Activated CD4-positive, alpha-beta T cell treated with anti-CD3 and anti-CD28 coated beads, Interleukin-2, amount 10 ng/mL, durations not matched to agents 24 days and 14 days (primary cell): ENCODE measurements around the gene FLT1. TPM values are rescaled to one million over a fixed set of nuclear protein-coding genes. Genes with fewer than 3 reads are reported as not detected.

ENCODE experiments used
- DNase-seq: peaks from one replicate; pipeline ENCODE4 v3.0.0; 2022
- H3K27ac Mint-ChIP-seq: one replicate; pipeline ENCODE4 v1.8.0; 2022; ENCODE audit warnings: mild to moderate bottlenecking, mixed read lengths
- H3K27me3 Mint-ChIP-seq: one replicate; pipeline ENCODE4 v1.8.0; 2022; ENCODE audit warnings: mixed read lengths
- H3K36me3 Mint-ChIP-seq: one replicate; pipeline ENCODE4 v1.8.0; 2022; ENCODE audit warnings: low read depth, mild to moderate bottlenecking, mixed read lengths
- H3K4me1 Mint-ChIP-seq: one replicate; pipeline ENCODE4 v1.8.0; 2021; ENCODE audit warnings: mixed read lengths
- H3K4me3 Mint-ChIP-seq: one replicate; pipeline ENCODE4 v1.8.0; 2022; ENCODE audit warnings: mild to moderate bottlenecking, moderate library complexity, mixed read lengths
- H3K9me3 Mint-ChIP-seq: one replicate; pipeline ENCODE4 v1.8.0; 2021; ENCODE audit warnings: mixed read lengths
- intact Hi-C: fragments of 100-400 bp; cut with micrococcal nuclease; formaldehyde crosslinking; loops from one replicate; pipeline ENCODE4 v1.15.1; 2023
- total RNA-seq: library from RNA; stranded (reverse); gene quantifications from 2 replicates; pipeline ENCODE4 v1.2.3, GENCODE V29; 2022

The FLT1 gene
- total RNA-seq, 1 donor from 2014 or later, result 46.7 TPM

DNA sequence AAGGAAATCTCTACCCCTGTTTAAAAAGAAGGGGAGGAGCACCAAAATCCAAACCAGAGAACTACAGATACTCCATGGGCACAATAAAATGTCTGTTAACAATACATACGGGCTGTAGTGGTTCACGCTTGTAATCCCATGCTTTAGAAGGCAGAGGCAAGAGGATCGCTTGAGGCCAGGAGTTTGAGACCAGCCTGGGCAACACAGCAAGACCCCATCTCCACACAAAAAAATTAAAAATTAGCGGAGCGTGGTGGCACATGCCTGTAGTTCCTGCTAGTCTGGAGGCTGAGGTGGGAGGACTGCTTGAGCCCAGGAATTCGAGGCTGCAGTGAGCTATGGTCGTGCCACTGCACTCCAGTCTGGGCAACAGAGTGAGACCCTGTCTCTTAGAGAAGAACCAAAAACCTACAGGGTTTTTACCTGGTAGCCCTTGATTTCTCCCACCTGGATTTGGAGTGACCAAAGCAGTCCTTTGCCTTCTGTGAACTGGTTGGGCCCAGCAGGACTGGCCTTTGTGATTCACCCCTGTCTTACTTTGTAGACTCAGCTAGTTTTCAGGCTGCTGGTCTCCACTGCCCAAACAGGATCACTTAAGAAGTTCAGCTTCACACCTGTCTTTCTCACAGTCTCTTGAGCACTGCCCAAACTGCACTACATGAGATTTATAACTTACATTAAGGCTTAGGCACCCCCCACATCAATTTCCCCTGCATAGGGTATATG is 38.7 kb upstream of the FLT1 start:
- Mint-ChIP-seq H3K4me3 (peak overlapping the region; percentile 70), H3K4me1 (peaks cover 8% of the 10 kb centered on the region), H3K27me3 (peaks cover 22% of the 10 kb centered on the region), H3K36me3 (no peaks in the 10 kb centered on the region), H3K9me3 (peaks cover 4% of the 10 kb centered on the region), H3K27ac (no peak overlapping the region)
- DNase-seq, result no peak
- intact Hi-C loops, result no loop called here

DNA sequence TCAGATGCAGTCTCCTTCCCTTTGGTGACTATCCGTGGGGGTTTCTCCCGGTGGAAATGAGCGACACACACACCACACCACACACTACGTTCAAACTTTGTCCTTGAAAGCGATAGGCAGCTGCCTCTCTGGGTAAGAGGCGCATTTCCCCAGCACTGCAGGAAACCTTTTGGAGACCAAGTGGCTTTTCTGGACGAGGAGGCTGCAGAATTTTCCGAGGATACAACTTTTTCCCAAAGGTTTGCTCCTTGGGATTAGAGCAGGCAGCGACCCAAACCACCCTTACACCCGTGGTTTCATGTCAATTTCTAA is 38.2 kb upstream of the FLT1 start:
- Mint-ChIP-seq H3K4me3 (peak overlapping the region; percentile 70), H3K27me3 (peaks cover 25% of the 10 kb centered on the region), H3K36me3 (no peaks in the 10 kb centered on the region), H3K4me1 (peaks cover 8% of the 10 kb centered on the region), H3K9me3 (peaks cover 4% of the 10 kb centered on the region), H3K27ac (peak overlapping the region; percentile 48)
- intact Hi-C loops, result no loop called here
- DNase-seq, result no peak

DNA sequence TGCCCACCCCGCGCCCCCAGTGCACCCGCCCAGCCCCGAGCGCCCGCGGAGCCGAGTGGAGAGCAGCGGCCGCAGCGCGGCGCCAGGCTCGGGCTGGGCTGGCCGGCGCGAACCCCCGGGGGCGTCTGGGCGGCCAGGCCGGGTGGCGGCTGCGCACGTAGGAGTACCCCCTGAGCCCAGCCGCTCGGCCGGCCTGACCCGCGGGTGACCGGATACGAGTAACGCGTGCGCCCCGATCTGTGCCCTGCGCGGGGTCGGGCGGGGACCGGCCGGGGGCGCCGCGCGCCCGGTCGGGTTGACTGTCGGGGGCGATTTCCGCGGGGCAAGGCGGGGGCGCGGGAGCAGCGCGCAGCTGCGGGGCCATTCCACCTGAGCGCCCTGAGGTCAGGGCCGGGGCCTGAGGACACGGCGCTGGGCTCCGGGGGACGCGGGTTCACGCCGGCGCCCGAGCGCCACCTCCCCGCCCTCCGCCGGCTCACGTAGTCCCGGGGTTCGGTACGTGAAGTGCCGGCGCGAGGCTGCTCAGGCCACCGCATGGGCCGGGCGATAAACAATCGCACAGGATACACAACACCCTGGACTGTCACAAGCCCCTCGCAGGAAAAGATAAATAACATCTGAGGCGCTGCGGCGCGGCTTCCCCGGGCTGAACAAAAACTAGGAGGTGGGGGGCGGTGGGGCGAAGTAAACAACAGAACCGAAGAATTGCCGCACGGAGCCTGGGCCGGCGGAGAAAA is 37.6 kb upstream of the FLT1 start:
- H3K27ac Mint-ChIP-seq, result peak overlapping the region; percentile 48
- no peaks in the 10 kb centered on the region for H3K36me3 Mint-ChIP-seq
- peaks cover 30% of the 10 kb centered on the region for H3K27me3 Mint-ChIP-seq
- H3K9me3 Mint-ChIP-seq, result peaks cover 4% of the 10 kb centered on the region
- peaks cover 8% of the 10 kb centered on the region for H3K4me1 Mint-ChIP-seq
- H3K4me3 Mint-ChIP-seq, result peak overlapping the region; percentile 70
- peak; percentile 63 for DNase-seq
- intact Hi-C loops, result no loop called here

DNA sequence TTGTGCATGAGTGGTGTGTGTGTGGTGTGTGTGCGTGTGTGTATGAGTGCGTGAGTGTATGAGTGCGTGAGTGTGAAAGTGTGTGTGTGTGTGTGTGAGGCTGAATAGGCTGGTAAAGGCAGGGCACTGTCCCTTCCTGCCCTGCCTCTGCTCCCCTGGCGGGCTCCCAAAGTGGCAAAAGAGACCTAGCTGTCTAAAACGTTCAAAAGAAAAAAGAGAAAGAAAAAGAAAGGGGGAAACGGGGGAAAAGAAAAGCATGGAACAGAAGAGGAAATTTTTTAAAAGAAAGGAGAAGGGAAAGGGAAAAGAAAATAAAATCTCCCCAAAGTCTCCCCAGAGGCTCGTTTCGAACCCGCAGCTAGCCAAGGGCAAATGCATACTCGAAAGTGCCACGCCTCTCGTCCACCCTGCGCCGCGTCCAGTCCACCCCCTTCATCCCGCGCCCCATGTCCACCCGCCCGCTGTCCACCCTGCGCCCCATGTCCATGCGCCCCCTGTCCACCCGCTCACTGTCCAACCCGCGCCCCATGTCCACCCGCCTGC is 37.0 kb upstream of the FLT1 start:
- H3K4me1 Mint-ChIP-seq, result peaks cover 8% of the 10 kb centered on the region
- H3K27me3 Mint-ChIP-seq, result peaks cover 31% of the 10 kb centered on the region
- no peak overlapping the region for H3K4me3 Mint-ChIP-seq
- no peak overlapping the region for H3K27ac Mint-ChIP-seq
- intact Hi-C loops, result no loop called here
- DNase-seq, result no peak
- H3K9me3 Mint-ChIP-seq, result peaks cover under 1% of the 10 kb centered on the region
- H3K36me3 Mint-ChIP-seq, result no peaks in the 10 kb centered on the region

DNA sequence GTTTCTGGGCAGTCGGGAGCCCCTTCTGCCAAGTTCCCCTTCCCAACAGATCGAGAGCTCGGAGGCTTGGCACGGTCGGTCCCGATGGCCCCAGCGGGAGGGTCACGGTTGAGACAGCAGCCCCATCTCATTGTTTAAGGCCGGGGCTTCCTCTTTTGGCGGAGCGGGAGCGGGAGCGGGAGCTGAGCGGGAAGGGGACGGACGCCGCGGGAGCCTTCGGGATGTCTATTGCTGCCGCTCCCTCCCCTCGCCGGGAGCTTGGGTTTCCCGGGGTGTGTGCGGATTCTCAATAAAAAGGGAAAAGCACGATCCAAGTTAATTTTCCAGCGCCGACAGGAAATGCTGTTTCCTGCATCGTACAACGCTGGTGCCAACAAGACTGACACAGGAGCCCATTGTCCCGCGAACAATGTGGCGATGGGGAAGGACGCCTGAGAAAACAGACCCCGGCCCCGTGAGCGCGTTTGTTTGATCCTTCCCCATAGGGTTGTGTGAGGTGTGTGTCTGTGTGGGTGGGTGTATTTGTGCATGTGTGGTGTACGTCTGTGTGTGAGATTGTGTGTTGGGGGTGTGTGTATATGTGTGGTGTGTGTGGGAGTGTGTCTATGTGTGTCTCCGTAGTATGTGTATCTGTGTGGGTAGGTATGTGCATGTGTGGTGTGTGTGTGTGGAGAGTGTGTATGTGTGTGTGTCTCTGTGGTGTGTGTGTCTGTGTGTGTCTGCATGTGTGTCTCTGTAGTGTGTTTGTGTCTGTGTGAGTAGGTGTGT is 36.3 kb upstream of the FLT1 start:
- Mint-ChIP-seq H3K36me3 (no peaks in the 10 kb centered on the region), H3K9me3 (no peaks in the 10 kb centered on the region), H3K4me1 (peaks cover 8% of the 10 kb centered on the region), H3K27ac (no peak overlapping the region), H3K27me3 (peaks cover 31% of the 10 kb centered on the region), H3K4me3 (no peak overlapping the region)
- no peak for DNase-seq
- intact Hi-C loops, result no loop called here

DNA sequence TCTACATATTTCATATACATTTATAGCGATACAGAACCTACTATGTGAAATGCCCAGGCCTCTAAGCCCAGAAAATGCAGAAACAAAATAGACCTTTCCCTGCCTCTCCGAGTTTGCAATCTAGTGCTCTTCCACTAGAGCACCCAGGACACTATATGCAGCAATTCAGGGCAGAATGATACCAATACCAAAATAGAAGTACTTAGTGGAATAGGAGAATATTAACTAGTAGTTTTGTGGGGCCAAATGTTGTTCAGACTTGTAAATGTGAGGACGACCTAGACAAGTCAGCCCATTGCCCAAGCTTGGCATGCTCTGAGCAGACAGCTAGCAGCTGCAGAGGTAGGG is 35.8 kb upstream of the FLT1 start:
- H3K9me3 Mint-ChIP-seq, result no peaks in the 10 kb centered on the region
- intact Hi-C loops, result no loop called here
- no peak overlapping the region for H3K4me3 Mint-ChIP-seq
- peaks cover 31% of the 10 kb centered on the region for H3K27me3 Mint-ChIP-seq
- no peak for DNase-seq
- H3K36me3 Mint-ChIP-seq, result no peaks in the 10 kb centered on the region
- H3K27ac Mint-ChIP-seq, result no peak overlapping the region
- peaks cover 9% of the 10 kb centered on the region for H3K4me1 Mint-ChIP-seq

DNA sequence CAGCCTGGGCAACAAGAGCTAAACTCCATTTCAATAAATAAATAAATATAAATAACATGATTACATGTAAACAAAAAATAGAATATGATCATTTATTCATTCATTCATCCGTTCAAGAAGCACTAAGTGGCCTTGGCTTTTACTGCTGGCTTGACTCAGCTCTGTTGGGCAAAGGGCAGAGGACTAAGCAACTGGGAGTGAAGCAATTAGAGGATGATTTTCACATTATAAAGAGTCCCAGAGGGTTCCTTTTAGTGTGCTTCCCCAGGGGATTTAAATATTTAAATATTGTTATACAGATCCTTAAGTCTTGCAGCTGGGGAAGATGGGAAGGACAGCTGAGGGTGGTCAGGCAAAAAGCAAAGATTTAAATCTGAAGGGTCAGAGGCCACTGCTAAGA is 34.9 kb upstream of the FLT1 start:
- intact Hi-C loops, result no loop called here
- Mint-ChIP-seq H3K4me1 (peaks cover 13% of the 10 kb centered on the region), H3K27ac (no peak overlapping the region), H3K36me3 (no peaks in the 10 kb centered on the region), H3K9me3 (no peaks in the 10 kb centered on the region), H3K4me3 (no peak overlapping the region), H3K27me3 (peaks cover 31% of the 10 kb centered on the region)
- no peak for DNase-seq

DNA sequence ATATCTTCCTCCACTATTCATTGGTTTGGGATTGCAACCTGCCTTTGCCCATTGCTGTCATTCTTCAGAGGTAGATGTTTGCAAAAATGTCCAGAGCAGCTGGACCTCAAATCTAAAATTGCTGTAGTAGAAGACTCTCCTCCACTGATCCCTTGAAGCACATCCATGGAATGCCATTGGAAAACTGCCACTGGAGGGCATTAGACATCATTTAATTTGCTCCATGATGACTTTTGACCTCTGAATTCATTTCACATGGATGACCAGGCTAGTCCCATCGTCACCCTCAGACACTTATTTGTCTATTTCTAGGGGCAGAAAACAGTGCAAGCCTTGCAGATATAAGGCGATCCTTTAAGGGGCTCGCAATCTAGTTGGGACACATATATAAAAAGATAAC is 33.9 kb upstream of the FLT1 start:
- Mint-ChIP-seq H3K27me3 (peaks cover 26% of the 10 kb centered on the region), H3K9me3 (no peaks in the 10 kb centered on the region), H3K27ac (no peak overlapping the region), H3K4me1 (peaks cover 13% of the 10 kb centered on the region), H3K36me3 (no peaks in the 10 kb centered on the region), H3K4me3 (no peak overlapping the region)
- DNase-seq, result no peak
- intact Hi-C loops, result no loop called here

DNA sequence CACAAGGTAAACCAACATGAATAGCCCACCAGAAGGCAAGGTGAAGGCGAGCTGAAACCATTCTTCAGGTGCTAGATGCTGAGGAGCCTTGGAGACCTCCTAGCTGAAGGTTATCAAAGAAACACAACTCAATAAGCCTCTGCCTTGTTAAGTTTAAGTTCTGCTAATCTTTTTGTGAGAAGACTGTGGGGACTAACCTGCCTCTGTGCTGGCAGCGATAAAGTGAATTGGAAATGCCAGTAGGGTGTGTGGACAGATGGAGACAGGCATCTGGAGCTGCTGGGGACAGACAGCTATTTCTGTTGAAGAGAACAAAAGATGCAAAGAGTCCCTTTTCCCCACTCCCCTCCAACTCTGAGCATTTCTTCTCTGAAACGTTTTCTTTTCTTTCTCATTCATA is 33.5 kb upstream of the FLT1 start:
- intact Hi-C loops, result no loop called here
- H3K9me3 Mint-ChIP-seq, result no peaks in the 10 kb centered on the region
- H3K27me3 Mint-ChIP-seq, result peaks cover 22% of the 10 kb centered on the region
- H3K4me1 Mint-ChIP-seq, result peaks cover 15% of the 10 kb centered on the region
- no peaks in the 10 kb centered on the region for H3K36me3 Mint-ChIP-seq
- no peak overlapping the region for H3K27ac Mint-ChIP-seq
- DNase-seq, result no peak
- H3K4me3 Mint-ChIP-seq, result no peak overlapping the region

DNA sequence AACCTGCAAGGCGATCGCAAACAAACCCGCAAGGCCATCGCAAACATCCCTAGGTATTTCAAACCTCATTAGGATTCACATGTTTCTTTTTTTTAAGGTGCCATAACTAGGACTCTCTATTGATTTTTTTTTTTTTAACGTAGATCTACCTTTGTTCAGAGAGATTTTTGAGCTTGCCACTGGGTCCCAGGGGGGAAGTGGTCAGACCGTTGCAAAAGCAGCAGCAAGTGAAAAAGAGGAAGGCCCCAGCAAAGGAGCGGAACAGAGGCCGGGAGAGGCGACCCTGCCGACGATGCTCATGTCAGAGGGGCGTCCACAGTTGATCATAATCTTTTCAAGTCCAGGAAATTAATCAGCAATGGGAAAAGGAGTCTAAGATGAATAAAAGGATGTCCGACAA is 32.7 kb upstream of the FLT1 start:
- no peak for DNase-seq
- no peak overlapping the region for H3K4me3 Mint-ChIP-seq
- H3K27ac Mint-ChIP-seq, result peak overlapping the region; percentile 32
- peaks cover 13% of the 10 kb centered on the region for H3K4me1 Mint-ChIP-seq
- H3K36me3 Mint-ChIP-seq, result no peaks in the 10 kb centered on the region
- intact Hi-C loops, result no loop called here
- H3K9me3 Mint-ChIP-seq, result no peaks in the 10 kb centered on the region
- peaks cover 15% of the 10 kb centered on the region for H3K27me3 Mint-ChIP-seq

DNA sequence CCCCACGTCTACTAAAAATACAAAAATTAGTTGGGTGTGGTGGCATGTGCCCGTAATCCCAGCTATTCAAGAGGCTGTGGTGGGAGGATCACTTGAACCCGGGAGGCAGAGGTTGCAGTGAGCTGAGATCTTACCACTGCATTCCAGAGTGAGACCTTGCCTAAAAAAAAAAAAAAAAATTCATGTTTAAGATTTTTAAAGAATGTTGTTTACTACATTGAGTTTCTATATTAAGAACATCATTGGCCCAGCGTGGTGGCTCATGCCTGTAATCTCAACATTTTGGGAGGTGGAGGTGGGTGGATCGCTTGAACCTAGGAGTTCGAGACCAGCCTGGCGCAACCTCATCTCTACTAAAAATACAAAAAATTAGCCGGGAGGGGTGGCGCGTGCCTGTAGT is 31.9 kb upstream of the FLT1 start:
- no peak overlapping the region for H3K4me3 Mint-ChIP-seq
- no peak for DNase-seq
- no peak overlapping the region for H3K27ac Mint-ChIP-seq
- no peaks in the 10 kb centered on the region for H3K36me3 Mint-ChIP-seq
- intact Hi-C loops, result no loop called here
- peaks cover 15% of the 10 kb centered on the region for H3K27me3 Mint-ChIP-seq
- H3K4me1 Mint-ChIP-seq, result peaks cover 15% of the 10 kb centered on the region
- H3K9me3 Mint-ChIP-seq, result no peaks in the 10 kb centered on the region

DNA sequence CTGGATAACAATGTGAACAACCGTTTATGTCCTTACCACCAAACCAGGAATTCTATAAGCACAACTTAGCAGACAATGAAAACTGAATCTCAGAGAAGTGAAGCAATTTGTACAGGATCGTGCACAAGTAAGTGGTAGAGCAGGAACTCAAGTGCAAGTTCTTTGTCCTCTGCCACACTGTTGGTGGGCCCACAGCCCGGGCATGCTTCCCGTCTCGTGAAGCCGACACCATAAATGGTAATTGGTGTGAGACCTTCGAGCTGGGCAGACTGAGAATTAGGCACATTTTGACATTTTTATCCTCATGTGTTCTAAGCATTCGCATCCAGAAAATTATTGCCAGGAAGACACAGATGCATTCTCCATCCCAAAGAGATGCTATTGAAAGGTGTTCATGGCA is 27.9 kb upstream of the FLT1 start:
- no peak for DNase-seq
- no peaks in the 10 kb centered on the region for H3K36me3 Mint-ChIP-seq
- H3K9me3 Mint-ChIP-seq, result peaks cover 3% of the 10 kb centered on the region
- no peak overlapping the region for H3K4me3 Mint-ChIP-seq
- H3K27me3 Mint-ChIP-seq, result peaks cover 6% of the 10 kb centered on the region
- peaks cover 15% of the 10 kb centered on the region for H3K4me1 Mint-ChIP-seq
- no peak overlapping the region for H3K27ac Mint-ChIP-seq
- intact Hi-C loops, result loop anchor here (5.0 kb wide), 1 partner anchor 134 kb away; the partner anchor contains the start of gene POMP

DNA sequence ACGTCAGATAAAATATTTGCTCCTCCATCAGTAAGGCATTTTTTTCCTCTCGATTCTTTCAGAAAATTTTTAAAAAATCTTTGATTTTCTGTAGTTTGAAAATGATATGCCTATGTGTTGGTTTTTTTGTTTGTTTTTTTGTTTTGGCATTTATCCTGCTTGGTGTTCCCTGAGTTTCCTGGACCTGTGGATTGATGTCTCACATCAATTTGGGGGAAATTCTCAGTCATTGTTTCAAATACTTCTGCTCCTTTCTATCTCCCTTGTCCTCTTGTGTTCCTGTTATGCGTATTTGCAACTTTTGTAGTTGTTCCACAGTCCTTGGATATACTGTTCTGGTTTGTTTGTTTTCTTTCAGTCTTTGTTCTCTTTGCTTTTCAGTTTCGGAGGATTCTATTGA is 18.8 kb upstream of the FLT1 start:
- H3K4me3 Mint-ChIP-seq, result no peak overlapping the region
- no peaks in the 10 kb centered on the region for H3K36me3 Mint-ChIP-seq
- no peaks in the 10 kb centered on the region for H3K4me1 Mint-ChIP-seq
- peak; percentile 3 for DNase-seq
- H3K27me3 Mint-ChIP-seq, result peaks cover 18% of the 10 kb centered on the region
- H3K9me3 Mint-ChIP-seq, result no peaks in the 10 kb centered on the region
- H3K27ac Mint-ChIP-seq, result no peak overlapping the region
- intact Hi-C loops, result no loop called here

DNA sequence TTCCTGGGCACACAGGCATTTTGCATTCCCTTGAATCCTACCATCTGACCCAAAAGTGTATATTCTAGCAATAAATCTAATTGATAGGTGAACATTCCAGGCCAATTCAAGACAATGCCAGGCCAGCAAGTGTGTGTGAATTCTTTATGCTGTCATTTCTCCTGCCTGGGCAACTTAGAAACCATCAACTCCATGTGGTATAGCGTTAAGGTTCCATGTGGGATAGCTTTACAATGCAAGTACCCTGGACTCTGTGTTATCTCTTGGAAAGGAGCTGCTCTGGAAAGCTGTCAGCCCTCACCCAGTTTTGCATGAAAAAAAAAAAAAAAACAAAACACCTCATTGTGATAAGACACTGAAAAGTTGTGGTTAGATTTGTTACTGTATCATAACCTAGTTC is 15.6 kb upstream of the FLT1 start:
- Mint-ChIP-seq H3K9me3 (no peaks in the 10 kb centered on the region), H3K27ac (no peak overlapping the region)
- intact Hi-C loops, result no loop called here

More for the DNA sequence above, 15.6 kb upstream of the FLT1 start:
- peaks cover 14% of the 10 kb centered on the region for H3K27me3 Mint-ChIP-seq
- DNase-seq, result peak; percentile 27
- H3K4me3 Mint-ChIP-seq, result no peak overlapping the region
- H3K36me3 Mint-ChIP-seq, result no peaks in the 10 kb centered on the region
- peaks cover 1% of the 10 kb centered on the region for H3K4me1 Mint-ChIP-seq
